Middle frontal gyrus (tissue), 1 donor: ENCODE results near the gene TBATA.

Experiments
- DNase-seq: peaks from one replicate; pipeline ENCODE4 v3.0.0-alpha.2; 2015; ENCODE audit warnings: low spot score; ENCODE audit errors: extremely low spot score

Gene TBATA

DNA sequence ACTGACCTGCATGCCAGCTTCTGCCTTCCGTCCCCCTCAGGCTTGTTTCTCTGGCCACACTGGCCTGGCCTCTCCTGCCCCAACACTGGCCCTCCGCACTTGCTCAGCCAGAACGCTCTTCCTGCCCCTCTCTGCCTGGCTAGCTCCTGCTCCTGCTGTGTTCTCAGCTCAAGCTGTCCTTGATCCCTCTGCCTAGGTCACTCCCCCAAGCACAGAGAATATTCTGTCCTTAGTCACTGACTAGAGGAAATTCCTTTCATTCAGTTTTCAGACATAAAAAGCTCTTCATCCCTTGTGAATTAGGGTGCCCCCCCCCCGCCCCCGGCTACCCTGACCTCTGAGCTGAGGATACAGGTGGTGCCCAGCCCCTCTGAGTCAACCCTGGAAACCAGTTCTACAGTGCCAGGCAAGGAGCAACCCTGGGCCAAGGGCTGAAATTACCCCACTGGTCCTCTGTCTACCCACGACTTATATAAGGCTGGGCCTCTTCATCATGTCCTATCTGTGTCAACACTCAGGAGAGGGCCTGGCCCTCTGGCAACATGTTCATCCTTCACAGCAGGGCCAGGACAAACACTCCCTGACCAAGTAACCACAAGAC is 23.9 kb upstream of the TBATA start:
- DNase-seq: no peak

DNA sequence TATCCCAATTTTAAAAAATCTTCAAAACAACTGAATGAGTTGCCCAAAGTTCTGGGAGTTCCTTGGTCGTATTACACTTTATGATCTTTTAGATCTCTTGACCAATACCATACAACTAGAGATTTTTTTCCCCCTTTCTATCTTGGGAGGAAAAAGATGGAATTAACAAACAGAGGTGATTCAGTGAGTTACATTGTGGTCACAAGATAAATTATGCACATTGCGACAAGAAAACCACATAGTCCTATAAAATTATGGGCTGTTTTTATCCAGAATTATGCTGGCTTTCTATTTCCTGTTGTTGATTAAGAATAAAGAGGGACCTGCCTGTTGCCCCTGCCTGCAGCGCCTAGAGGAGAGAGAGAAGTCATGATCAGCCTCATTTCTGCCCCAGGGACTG is 22.4 kb upstream of the TBATA start:
- DNase-seq: no peak

DNA sequence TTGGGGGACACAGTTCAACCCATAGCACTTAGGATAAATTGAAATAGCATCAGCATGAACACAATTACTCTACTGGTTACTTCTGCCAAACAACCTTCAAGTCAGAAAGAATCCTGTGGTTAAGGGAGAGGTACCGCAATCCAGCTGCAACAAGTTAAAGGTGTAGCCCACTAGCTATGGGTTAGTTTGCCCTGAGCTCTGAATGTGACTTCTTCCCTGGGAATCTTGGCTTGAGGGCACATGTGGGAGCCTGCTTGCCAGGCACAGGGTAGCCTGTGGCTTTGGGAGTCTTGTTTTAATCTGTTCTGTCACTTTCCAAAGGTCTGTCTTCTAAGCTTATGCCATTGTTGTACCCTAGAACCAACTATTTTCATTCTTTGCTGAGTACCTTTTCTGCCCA is 21.7 kb upstream of the TBATA start:
- no peak for DNase-seq

- DNase-seq: no peak
Observed at GRCh38 chr10:70805619-70806215, 20.5 kb upstream of the TBATA start.

GRCh38 chr10:70804421-70804808 is 19.2 kb upstream of the TBATA start:
- DNase-seq: no peak

DNA sequence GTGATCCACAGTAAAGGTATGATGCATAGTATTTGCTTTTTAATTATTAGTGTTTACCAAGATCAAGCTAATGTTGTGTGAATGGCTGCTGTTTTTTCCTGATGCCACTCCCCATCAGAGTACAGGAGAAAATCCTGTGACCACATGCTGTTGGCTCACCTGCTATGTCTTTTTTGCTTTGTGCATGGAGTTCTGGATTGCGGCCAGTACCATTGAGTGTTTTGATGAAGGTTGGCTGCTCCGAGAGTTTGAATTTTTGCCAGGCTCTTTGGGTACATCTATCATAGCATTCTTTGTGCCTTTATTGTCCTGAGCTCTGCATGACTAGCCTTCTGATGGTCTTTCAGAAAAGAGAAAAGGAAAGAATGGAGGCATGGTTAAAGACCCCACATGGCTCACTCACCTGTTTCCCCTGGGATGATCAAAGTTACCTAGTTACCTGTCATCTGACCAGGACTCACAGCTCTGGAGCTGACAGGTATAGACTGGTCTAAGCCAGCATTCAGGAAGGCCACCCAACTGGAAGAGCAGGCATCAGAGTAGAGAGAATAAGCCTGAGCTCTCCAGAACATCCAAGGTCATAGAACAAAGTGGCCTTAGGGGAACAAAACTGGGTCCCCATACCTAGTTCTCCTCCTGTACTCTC is 18.7 kb upstream of the TBATA start:
- no peak for DNase-seq

- DNase-seq: no peak
Observed at GRCh38 chr10:70801854-70802253, 16.7 kb upstream of the TBATA start.

GRCh38 chr10:70799124-70799523 is 13.9 kb upstream of the TBATA start:
- no peak for DNase-seq

DNA sequence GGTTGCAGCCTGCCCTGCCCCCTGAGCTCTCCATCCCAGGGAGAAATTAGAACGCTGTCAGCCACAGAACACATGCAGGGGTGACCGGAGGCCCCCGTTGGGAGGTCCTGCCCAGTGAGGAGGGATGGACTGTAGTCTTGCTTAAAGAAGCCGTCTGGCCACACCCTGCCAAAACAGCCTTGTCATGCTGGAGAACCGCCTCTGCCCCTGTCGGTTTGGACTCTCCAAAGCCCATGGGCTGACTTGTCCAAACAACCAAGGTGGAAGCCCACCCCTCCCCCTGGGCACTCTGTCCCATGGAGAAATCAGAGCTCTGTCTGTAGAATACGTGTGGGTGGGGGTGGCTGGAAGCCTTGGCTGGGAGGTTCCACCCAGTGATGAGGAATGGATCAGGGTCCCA is 12.7 kb upstream of the TBATA start:
- DNase-seq: no peak

GRCh38 chr10:70795613-70796012 is 10.4 kb upstream of the TBATA start:
- DNase-seq: no peak

GRCh38 chr10:70791386-70792039 is 6.3 kb upstream of the TBATA start:
- DNase-seq: no peak

DNA sequence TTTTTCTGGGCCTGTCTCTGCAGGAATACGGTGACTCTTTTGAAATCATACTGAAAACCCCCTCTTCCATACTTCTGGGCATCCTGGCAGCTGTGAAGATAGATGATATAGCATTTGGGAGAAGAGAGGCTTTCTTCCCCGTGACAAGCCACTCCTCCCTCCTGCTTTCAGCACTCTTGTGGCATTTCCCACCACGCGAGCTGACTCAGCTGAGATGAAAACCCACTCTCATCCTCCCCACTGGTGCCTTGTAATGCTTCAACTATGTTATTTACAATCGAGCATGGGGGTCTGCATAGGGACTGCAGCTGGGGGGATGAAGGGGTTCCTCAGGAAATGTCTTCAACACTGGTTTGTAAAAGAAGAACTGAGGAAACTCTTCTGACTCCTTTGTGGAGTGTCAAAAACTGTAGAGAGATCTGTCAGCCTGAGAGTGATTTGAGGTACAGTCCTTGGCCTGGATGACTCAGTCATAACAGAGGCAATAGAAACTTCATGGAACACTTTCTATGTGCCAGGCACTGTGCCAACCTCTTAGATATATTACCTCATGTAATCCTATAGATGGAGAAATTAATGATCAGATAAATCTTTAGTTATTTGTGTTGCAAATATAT is 1.7 kb upstream of the TBATA start:
- no peak for DNase-seq

- DNase-seq: no peak
Observed at GRCh38 chr10:70784471-70784870, 706 bp downstream of the TBATA start.

- DNase-seq: no peak
Observed at GRCh38 chr10:70784016-70784415, 1.2 kb downstream of the TBATA start.

- DNase-seq: no peak
Observed at GRCh38 chr10:70782746-70783680, 2.2 kb downstream of the TBATA start.

GRCh38 chr10:70782086-70782745 is 3.0 kb downstream of the TBATA start:
- DNase-seq: no peak

DNA sequence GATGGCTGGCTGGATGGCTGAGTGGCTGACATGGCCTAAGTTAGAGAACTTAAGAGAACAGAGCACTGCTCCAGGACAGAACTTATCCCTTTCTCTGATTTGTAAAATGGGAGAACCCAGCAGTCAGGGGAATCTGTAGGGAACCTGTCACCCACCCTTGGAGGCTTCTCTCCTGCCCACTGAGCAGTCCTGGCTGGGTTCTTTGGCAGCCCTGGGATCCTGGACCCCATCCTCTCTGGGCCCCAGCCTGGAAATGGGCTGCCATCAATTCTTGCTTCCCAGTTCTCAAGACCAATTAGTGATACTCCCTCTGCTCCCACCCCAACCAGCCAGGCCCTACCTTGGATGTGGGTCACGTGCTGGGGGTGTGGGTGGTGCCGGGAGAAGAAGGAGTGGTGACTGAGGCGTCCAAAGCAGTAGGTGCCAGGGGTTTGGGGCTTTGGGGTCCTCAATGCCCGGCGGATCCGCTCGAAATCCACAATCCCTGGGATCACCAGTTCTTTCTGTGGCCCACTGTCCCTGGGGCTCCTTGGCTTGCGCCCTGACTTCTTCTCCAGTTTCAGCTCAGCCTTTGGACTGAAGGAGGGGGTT is 3.6 kb downstream of the TBATA start:
- no peak for DNase-seq

DNA sequence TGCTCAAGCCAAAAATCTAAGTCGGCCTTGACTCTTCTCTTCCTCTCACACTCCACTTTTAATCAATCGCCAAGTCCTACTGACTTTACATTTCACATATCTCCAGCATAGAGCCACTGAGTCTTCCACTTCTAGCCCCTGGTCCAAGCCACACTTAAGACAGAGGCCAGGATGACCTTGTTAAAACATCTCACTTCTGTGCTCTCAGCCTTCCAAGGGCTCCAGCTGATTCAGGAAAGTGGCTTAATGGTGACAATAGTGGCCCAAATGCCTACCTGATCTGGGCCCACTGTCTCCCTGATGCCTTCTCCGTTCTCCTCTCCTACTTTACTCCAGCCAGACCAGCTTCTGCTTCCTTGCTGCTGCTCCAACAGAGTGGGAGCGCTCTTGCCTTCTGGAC is 4.4 kb downstream of the TBATA start:
- DNase-seq: no peak

DNA sequence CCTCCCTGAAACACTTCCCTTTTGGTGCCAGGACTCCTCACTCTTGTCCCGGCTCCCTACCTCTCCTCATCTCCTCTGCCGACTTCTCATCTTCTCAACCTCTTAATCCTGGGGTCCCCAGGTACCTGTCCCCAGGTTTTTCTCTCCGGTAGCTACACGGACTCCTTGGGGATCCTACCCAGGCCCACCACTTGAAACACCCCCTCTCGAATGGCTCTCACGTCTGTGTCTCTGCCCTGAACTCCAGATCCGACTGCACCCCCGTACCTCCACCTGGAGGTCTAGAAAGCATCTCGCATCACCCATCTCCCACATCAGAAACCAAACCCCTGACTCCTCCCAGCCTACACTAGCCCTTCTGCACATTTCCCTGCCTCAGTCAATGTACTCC is 4.8 kb downstream of the TBATA start:
- no peak for DNase-seq
